K562 (cell line): ENCODE data around the gene UBE2M. TPM values are rescaled to one million over a fixed set of nuclear protein-coding genes. Genes with fewer than 3 reads are reported as not detected.

Experiments used
- ATAC-seq: fragments of 200-7000 bp; cut with Tn5 transposase; 3 replicates; pipeline ENCODE4 v1.9.1; 2020; ENCODE audit warnings: moderate library complexity
- BruUV-seq: library from RNA; stranded (reverse); fragments of 400-500 nt; replicated peaks from 2 replicates; lab custom pipeline; 2021; lab: Mats Ljungman, UMichigan
- CTCF ChIA-PET: fragments of 300-600 bp; formaldehyde crosslinking; extraction: SDS; loops from one replicate; lab custom pipeline; 2021; ENCODE audit warnings: low intra/inter-chr PET ratio; lab: Yijun Ruan, JAX
- POLR2A ChIA-PET: fragments of 300-600, 350-650 bp; sonication (Branson Sonifier 250); formaldehyde crosslinking; extraction: SDS; loops from one replicate; lab custom pipeline; 2021; ENCODE audit warnings: antibody characterized with exemption, inconsistent platforms; lab: Yijun Ruan, JAX
- DNase-seq, 4 experiments: peaks; one replicate each; pipeline versions ENCODE4 v3.0.0 to v3.0.0-alpha.2; 2011 to 2018; ENCODE audit warnings: low spot score in 3 of 4, mixed read lengths in 3 of 4; ENCODE audit errors: extremely low read depth in 1 of 4
- FAIRE-seq: peaks from 2 replicates; lab custom pipeline; 2011; peaks lifted over from hg19 to GRCh38; lab: Jason Lieb, UNC
- H2AFZ ChIP-seq: 2 replicates; pipeline ENCODE4 v1.6.0; 2011; ENCODE audit warnings: low read depth, low read length, control low read depth, inconsistent platforms
- H3K27ac ChIP-seq: fragments of 200-600 bp; 3 replicates; pipeline ENCODE4 v1.8.0; 2011; ENCODE audit warnings: low read depth, mild to moderate bottlenecking, control low read depth, inconsistent platforms, low read length, moderate library complexity, mixed read lengths; ENCODE audit errors: extremely low read depth
- H3K27me3 ChIP-seq, 2 experiments: fragments of 300-600 bp in 1 of 2; 2 replicates in 1 of 2; 3 replicates in 1 of 2; pipeline versions ENCODE4 v1.6.0 to v1.8.0; 2011; ENCODE audit warnings: inconsistent platforms in 2 of 2, low read length in 2 of 2, mild to moderate bottlenecking in 1 of 2, mixed read lengths in 1 of 2, moderate library complexity in 1 of 2; ENCODE audit not compliant: control insufficient read depth in 2 of 2, insufficient read depth in 2 of 2
- H3K36me3 ChIP-seq: fragments of 300-600 bp; 3 replicates; pipeline ENCODE4 v1.8.0; 2011; ENCODE audit warnings: mild to moderate bottlenecking, low read length, inconsistent platforms; ENCODE audit not compliant: control insufficient read depth, insufficient read depth
- H3K4me1 ChIP-seq, 2 experiments: fragments of 200-600 bp in 1 of 2; replicated peaks in 1 of 2; 2 replicates in 1 of 2; 3 replicates in 1 of 2; pipeline versions ENCODE4 v1.5.1 to v1.8.0; 2011; ENCODE audit warnings: inconsistent platforms in 2 of 2, low read length in 2 of 2, mild to moderate bottlenecking in 1 of 2, mixed read lengths in 1 of 2, moderate library complexity in 1 of 2; ENCODE audit not compliant: control insufficient read depth in 2 of 2, insufficient read depth in 2 of 2
- H3K4me2 ChIP-seq: 2 replicates; pipeline ENCODE4 v1.6.1; 2011; ENCODE audit warnings: low read length, control low read depth, inconsistent platforms, mixed read lengths; ENCODE audit not compliant: insufficient read depth
- H3K4me3 ChIP-seq: fragments of 200-600 bp; sonication (generic), shearing (Covaris generic); 2 replicates; pipeline ENCODE4 v1.5.1; 2016; ENCODE audit warnings: control low read depth, inconsistent platforms
- H3K79me2 ChIP-seq: fragments of 200-600 bp; 3 replicates; pipeline ENCODE4 v1.8.0; 2011; ENCODE audit warnings: low read length, inconsistent platforms; ENCODE audit not compliant: control insufficient read depth, insufficient read depth
- H3K9ac ChIP-seq, 2 experiments: 2 replicates each; pipeline versions ENCODE4 v1.6.0 to v1.6.1; 2011; ENCODE audit warnings: low read depth in 2 of 2, low read length in 2 of 2, control low read depth in 1 of 2, inconsistent platforms in 1 of 2, mild to moderate bottlenecking in 1 of 2, mixed read lengths in 1 of 2; ENCODE audit not compliant: insufficient read depth in 1 of 2
- H3K9me1 ChIP-seq: one replicate; pipeline ENCODE4 v1.6.0; 2011; ENCODE audit warnings: inconsistent platforms, mild to moderate bottlenecking, low read length, moderate library complexity; ENCODE audit not compliant: control insufficient read depth, insufficient read depth
- H3K9me3 ChIP-seq: replicated peaks from 2 replicates; pipeline ENCODE4 v1.5.1; 2011; ENCODE audit warnings: low read depth, low read length, inconsistent platforms; ENCODE audit not compliant: control insufficient read depth, insufficient read depth
- H4K20me1 ChIP-seq: replicated peaks from 2 replicates; pipeline ENCODE4 v1.6.1; 2011; ENCODE audit warnings: low read length, inconsistent platforms, mixed read lengths; ENCODE audit not compliant: control insufficient read depth, insufficient read depth
- CBFB ChIP-seq: sonication (generic); formaldehyde crosslinking; IDR thresholded peaks from 2 replicates; pipeline ENCODE4 v1.4.0; 2020; ENCODE audit warnings: mild to moderate bottlenecking, missing genetic modification reagents
- FOSL1 ChIP-seq: fragments of 200-800 bp; sonication (Bioruptor generic); conservative IDR thresholded peaks from 2 replicates; pipeline ENCODE4 v1.6.1; 2016; ENCODE audit warnings: missing genetic modification characterization, missing compliant biosample characterization
- FOXK2 ChIP-seq, 2 experiments: fragments of 450-650 bp; IDR thresholded peaks in 1 of 2; conservative IDR thresholded peaks in 1 of 2; 2 replicates each; pipeline ENCODE4 v1.6.1; 2016; ENCODE audit warnings: low read depth in 2 of 2, mild to moderate bottlenecking in 1 of 2
- MXI1 ChIP-seq: IDR thresholded peaks from 2 replicates; pipeline ENCODE4 v1.6.1; 2011; ENCODE audit warnings: low read depth, mild to moderate bottlenecking, improper control_type of control experiment, low read length
- MYBL2 ChIP-seq, 2 experiments: fragments of 450-650 bp in 1 of 2; sonication (generic) in 1 of 2; formaldehyde crosslinking in 1 of 2; IDR thresholded peaks; 2 replicates each; pipeline versions ENCODE4 v1.6.1 to v1.8.1; 2017 to 2022; ENCODE audit warnings: borderline replicate concordance in 1 of 2, inconsistent platforms in 1 of 2, low read depth in 1 of 2, mild to moderate bottlenecking in 1 of 2, missing genetic modification reagents in 1 of 2, moderate library complexity in 1 of 2
- PHB ChIP-seq: fragments of 250-450 bp; sonication (Bioruptor Pico); IDR thresholded peaks from 2 replicates; pipeline ENCODE4 v1.5.0; 2021
- SAP30 ChIP-seq: fragments of 200-600 bp; sonication (generic); IDR thresholded peaks from 2 replicates; pipeline ENCODE4 v1.6.1; 2012; ENCODE audit warnings: borderline replicate concordance, low read depth, mild to moderate bottlenecking, moderate library complexity, low read length, control low read depth, inconsistent platforms; ENCODE audit not compliant: insufficient read depth, poor library complexity, severe bottlenecking
- SMARCA4 ChIP-seq: fragments of 450-650 bp; IDR thresholded peaks from 2 replicates; pipeline ENCODE4 v1.6.1; 2016
- SMC3 ChIP-seq: conservative IDR thresholded peaks from 2 replicates; pipeline ENCODE4 v1.6.1; 2011; ENCODE audit warnings: low read depth, low read length, improper control_type of control experiment; ENCODE audit not compliant: insufficient read depth
- SPI1 ChIP-seq: IDR thresholded peaks from 2 replicates; pipeline ENCODE4 v1.6.1; 2011; ENCODE audit warnings: low read depth, low read length, control low read depth, borderline replicate concordance
- SRSF3 ChIP-seq: fragments of 200-400 bp; formaldehyde crosslinking; IDR thresholded peaks from 2 replicates; pipeline ENCODE4 v1.6.1; 2016; ENCODE audit warnings: mild to moderate bottlenecking, low read length, moderate library complexity; ENCODE audit not compliant: insufficient read depth
- THRB ChIP-seq: fragments of 450-650 bp; formaldehyde crosslinking; conservative IDR thresholded peaks from 2 replicates; pipeline ENCODE4 v1.4.0; 2022; ENCODE audit warnings: mild to moderate bottlenecking, missing genetic modification characterization
- ZBTB49 ChIP-seq: sonication (generic); formaldehyde crosslinking; IDR thresholded peaks from 2 replicates; pipeline ENCODE4 v1.8.0; 2022; ENCODE audit warnings: missing genetic modification reagents, mild to moderate bottlenecking, borderline replicate concordance
- ZNF778 ChIP-seq: fragments of 450-650 bp; formaldehyde crosslinking; IDR thresholded peaks from 2 replicates; pipeline ENCODE4 v1.4.0; 2020; ENCODE audit warnings: mild to moderate bottlenecking, moderate library complexity
- WGBS: fragments of 100-300 bp; shearing (Covaris generic); methylation state at CpG from one replicate; pipeline ENCODE4 v1.1.6; 2016; ENCODE audit warnings: low coverage, mixed read lengths; ENCODE audit not compliant: insufficient coverage; ENCODE audit errors: missing lambda C conversion rate; 5-methylcytosine and 5-hydroxymethylcytosine counted together
- in situ Hi-C: fragments of 300-500 bp; cut with MboI; formaldehyde crosslinking; loops from 4 replicates; pipeline ENCODE4 v1.15.0; 2018; ENCODE audit warnings: inconsistent platforms, mixed read lengths
- intact Hi-C: fragments of 100-400 bp; cut with micrococcal nuclease; formaldehyde crosslinking; loops from 2 replicates; pipeline ENCODE4 v1.14.2; 2022
- polyA plus RNA-seq, 8 experiments: library from polyadenylated mRNA; depleted of rRNA in 4 of 8; stranded (reverse) in 5 of 8; unstranded in 3 of 8; fragments of >200 nt; fragmentation: Nextera tagmentation in 2 of 8; fragmentation: Illumina TruSeq in 1 of 8; extraction: Ambion mirVana in 2 of 8; extraction: Trizol in 1 of 8; gene quantifications; 2 replicates each; pipeline versions ENCODE4 v1.2.1 to v1.2.3, GENCODE V29; 2011 to 2014; ENCODE audit warnings: inconsistent platforms in 1 of 8, missing spikeins in 1 of 8
- total RNA-seq, 7 experiments: library from RNA; depleted of rRNA in 6 of 7; stranded (reverse); fragments of >200 nt in 6 of 7; fragmentation: Illumina TruSeq in 2 of 7; extraction: Trizol in 2 of 7; gene quantifications; 2 replicates each; pipeline versions ENCODE4 v1.2.1 to v1.2.3, GENCODE V29; 2011 to 2021; ENCODE audit warnings: low replicate concordance in 1 of 7
- TF ChIP-seq, protein P1 (sequence below): fragments of 250-450 bp; sonication (Bioruptor Pico); IDR thresholded peaks from 2 replicates; pipeline ENCODE4 v1.9.0; 2021; ENCODE audit warnings: mild to moderate bottlenecking

Gene UBE2M
- total and polyA plus RNA-seq, 9 of the 15 experiments (the other 6 are each of a cell fraction or from before 2014, with no cell fraction given): 0.92 to 163 (median 85.7) TPM

- ChIA-PET POLR2A (interaction anchor here (0.6 to 2.3 kb wide), 16 partner anchors 9 to 335 kb away, joined by 3 to 14 read pairs (median 4); partner anchors contain the start of genes CHMP2A, TRIM28, ZNF274 and ZNF837), CTCF (interaction anchor here (0.6 to 2.7 kb wide), 6 partner anchors 26 to 806 kb away, joined by 3 to 23 read pairs (median 4); partner anchors contain the start of genes TRIM28 and ZNF274)
- Histone ChIP-seq H3K27me3 (no peaks in the 10 kb centered on the region), H3K9me1 (peaks cover 5% of the 10 kb centered on the region), H3K9me3 (no peaks in the 10 kb centered on the region), H3K36me3 (peaks cover 29% of the 10 kb centered on the region; the same call in 2 of the 3 replicates), H3K27ac (peak overlapping the region; percentile 92), H3K9ac (peak overlapping the region; percentile 95 to 97), H2AFZ (peak overlapping the region; percentile 99; the same call in 1 of the 2 replicates), H4K20me1 (no peaks in the 10 kb centered on the region), H3K4me3 (peak overlapping the region; percentile 79), H3K4me2 (peak overlapping the region; percentile 98), H3K79me2 (peaks cover 55% of the 10 kb centered on the region), H3K4me1 (peaks cover 9 to 56% of the 10 kb centered on the region in 2 experiments)
- ATAC-seq: no peak
- in situ Hi-C loops: no loop called here
- WGBS: 17% methylated on average over 21 of the region's 22 CpGs
- no peak for FAIRE-seq
- intact Hi-C loops: loop anchor here (1.0 kb wide), 4 partner anchors 42 to 299 kb away; partner anchors contain the start of genes ZNF446 and ZSCAN22
- no TSS peak for BruUV-seq
- no peak for DNase-seq
- TF ChIP-seq SMARCA4 (0 out of 2 replicates have a peak, but pooled peaks have one; percentile 1), FOXK2 (conservative IDR thresholded peaks at IDR 0.05 in 1 of 2, IDR thresholded peaks at IDR 0.05 in 1 of 2; ENCODE audit: low read depth in 2 of 2) (no peak), THRB (CRISPR knock-in tag) (0 out of 2 replicates have a peak, but pooled peaks have one; percentile 29), SAP30 (no peak), MXI1 (no peak), CBFB (CRISPR knock-in tag) (no peak), ZNF778 (CRISPR knock-in tag) (no peak), FOSL1 (no peak), SRSF3 (no peak), SMC3 (peak; percentile 27; the same call in 1 of the 2 replicates), PHB (CRISPR knock-in tag) (no peak), ZBTB49 (CRISPR knock-in tag) (no peak), SPI1 (0 out of 2 replicates have a peak, but pooled peaks have one; percentile 14), MYBL2 (IDR thresholded peaks at IDR 0.05; ENCODE audit: low read depth) (no peak), MYBL2 (CRISPR knock-in tag; IDR thresholded peaks at IDR 0.05; ENCODE audit: borderline replicate concordance) (no peak)
- TF ChIP-seq, protein P1, sequence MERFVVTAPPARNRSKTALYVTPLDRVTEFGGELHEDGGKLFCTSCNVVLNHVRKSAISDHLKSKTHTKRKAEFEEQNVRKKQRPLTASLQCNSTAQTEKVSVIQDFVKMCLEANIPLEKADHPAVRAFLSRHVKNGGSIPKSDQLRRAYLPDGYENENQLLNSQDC (CRISPR knock-in tag): no peak
These were observed 39.9 kb downstream of the UBE2M start for GRCh38 chr19:58518256-58519086.
